NCI-H446 (cell line): Measurements from ENCODE around the gene DNAJC22.
"Not testable (repeated sequence)": the region's sequence is repeated elsewhere in the genome, so short reads cannot be mapped to it uniquely, and the experiment has no call there.

Experiments
- DNase-seq, 2 experiments: peaks; one replicate each; lab custom pipeline; 2025; lab: John Stamatoyannopoulos, UW

DNAJC22 gene

DNA sequence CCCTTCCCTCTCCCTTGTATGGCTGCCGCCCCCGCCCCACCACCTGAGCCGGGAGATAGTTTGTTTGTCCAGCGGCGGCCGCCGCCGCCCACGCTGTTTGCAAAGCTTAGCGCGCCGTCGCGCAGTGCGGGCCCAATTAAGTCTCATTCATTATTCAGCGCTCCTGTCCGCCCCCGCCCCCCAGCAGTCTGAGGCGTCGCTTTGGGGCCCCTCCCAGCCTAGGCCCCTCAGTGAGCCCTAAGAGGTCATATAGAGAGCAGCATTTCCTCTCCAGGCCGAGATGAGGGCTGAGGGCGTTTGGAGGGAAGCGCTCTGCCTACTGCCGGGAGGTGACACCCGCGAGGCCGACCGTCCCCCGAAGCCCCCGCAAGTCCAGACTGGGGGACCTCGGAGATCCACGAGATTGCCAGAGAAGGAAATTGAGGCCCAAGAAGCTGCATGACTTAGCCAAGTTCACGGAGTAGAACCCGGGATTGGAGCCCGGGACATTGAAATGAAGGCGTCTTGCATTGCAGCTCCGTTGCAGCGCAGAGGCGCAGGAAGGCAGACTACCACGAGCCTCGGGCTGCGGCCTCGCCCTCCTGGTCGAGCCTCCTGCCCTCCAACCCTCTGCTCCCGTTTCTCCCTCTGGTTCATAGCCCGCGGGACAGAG lies at the start of gene DNAJC22:
Gene DNAJC22, plus strand, starts transcription at position 230 of the 652 bp plus-strand sequence. CDS start 1,985 bp downstream, outside the sequence.
- DNase-seq = no peak

- no peak for DNase-seq
Measured at GRCh38 chr12:49297695-49298060, 49.0 kb upstream of the DNAJC22 start.

- DNase-seq = no peak
Measured at GRCh38 chr12:49298160-49298559, 48.5 kb upstream of the DNAJC22 start.

DNA sequence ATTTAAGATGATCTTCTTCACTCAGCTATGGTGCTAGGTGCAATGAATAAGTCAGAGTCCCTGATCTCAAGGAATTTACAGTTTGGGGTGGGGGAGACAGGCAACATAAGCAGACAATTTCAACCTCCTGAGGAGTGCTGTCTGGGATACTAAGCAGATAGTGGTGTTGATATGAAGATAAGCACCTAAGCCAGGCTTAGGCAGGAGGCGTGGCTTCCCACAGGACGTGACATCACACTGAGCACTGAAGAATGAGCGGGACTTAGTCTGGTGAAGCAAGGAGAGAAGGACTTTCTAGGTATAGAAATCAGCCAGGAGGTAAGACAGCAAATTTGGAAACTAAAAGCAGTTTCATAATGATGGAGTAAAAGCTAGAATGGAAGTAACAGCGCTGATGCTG lies 44.9 kb upstream of the DNAJC22 start:
- DNase-seq = no peak

DNA sequence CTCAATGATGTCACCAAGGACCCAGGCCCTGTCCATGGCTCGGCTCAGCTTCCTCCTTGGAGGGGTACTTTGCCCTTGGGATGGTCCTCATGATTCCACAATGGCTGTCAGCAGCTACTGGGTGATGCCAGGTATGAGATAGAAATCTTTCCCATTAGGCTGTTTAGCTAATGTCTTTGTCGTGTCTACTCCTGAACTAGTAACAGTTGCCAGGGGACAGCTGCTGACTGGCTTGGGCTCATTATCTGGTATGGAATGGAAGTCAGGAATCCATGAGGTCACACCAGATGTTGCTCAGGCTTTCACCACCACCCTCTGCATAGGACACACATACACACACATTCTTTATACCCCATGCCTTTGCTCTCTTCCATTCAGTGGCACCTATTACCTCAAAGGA lies 42.5 kb upstream of the DNAJC22 start:
- DNase-seq = no peak

DNA sequence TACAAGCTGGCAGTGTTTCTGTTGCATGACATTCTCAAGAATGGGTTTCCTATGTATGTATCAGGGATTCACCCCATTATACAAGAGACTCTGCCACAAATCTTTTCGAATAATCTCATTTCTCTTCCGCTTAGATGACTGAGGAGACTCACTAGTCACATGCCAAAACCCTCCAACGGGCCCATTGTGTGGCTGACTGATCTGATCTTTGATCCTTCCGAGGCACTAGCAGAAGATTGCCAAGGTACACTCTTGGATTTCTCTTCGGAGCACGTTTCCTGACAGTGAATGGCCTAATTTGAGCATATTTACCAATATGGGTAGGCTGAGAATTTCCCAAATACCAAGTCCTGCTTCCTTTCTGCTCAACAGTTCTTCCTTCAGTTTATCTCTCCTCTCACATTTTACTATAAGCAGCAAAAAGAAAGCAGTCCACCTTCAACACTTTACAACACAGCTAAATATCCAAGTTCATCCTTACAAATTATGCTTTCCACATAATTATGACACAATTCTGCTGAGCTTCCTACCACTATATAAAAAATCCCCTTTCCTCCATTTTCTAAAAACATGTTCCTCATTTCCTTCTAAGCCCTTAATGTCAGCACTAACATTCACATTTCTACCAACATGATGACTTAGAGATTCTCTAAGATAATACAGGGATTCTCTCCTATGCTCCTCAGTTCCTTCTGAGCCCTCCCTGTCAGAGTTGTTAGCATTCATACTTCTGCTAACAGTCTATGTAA lies 40.8 kb upstream of the DNAJC22 start:
- no peak for DNase-seq

GRCh38 chr12:49309386-49309785 lies 37.3 kb upstream of the DNAJC22 start:
- DNase-seq = no peak

DNA sequence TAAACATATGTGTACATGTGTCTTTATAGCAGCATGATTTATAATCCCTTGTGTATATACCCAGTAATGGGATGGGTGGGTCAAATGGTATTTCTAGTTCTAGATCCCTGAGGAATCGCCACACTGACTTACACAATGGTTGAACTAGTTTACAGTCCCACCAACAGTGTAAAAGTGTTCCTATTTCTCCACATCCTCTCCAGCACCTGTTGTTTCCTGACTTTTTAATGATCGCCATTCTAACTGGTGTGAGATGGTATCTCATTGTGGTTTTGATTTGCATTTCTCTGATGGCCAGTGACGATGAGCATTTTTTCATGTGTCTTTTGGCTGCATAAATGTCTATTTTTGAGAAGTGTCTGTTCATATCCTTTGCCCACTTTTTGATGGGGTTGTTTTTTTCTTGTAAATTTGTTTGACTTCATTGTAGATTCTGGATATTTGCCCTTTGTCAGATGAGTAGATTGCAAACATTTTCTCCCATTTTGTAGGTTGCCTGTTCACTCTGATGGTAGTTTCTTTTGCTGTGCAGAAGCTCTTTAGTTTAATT lies 36.2 kb upstream of the DNAJC22 start:
- not testable (repeated sequence) for DNase-seq

DNA sequence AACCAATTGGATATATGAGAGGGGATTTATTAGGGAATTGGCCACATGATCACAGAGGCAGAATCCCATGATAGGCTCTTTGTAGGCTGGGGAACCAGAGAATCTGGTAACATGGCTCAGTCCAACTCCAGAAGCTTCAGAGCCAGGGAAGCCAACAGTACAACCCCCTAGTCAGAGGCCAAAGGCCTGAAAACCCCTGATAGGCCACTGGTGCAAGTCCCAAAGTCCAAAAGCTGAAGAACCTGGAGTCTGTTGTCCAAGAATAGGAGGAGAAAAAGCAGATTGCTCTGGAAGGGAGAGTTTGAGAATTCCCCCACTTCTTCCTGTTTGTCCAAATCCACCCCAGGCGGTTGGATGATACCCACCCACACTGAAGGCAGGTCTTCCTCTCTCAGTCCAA lies 31.9 kb upstream of the DNAJC22 start:
- DNase-seq = no peak

DNA sequence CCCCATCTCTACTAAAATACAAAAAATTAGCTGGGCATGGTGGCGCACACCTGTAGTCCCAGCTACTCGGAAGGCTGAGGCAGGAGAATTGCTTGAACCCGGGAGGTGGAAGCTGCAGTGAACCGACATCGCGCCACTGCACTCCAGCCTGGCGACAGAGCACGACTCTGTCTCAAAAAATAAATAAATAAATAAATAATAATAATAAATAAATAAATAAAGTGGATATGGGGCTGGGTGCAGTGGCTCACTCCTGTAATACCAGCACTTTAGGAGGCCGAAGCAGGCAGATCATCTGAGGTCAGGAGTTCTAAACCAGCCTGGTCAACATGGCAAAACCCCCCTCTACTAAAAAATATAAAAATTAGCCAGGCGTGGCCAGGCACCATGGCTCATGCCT lies 29.6 kb upstream of the DNAJC22 start:
- not testable (repeated sequence) for DNase-seq

DNA sequence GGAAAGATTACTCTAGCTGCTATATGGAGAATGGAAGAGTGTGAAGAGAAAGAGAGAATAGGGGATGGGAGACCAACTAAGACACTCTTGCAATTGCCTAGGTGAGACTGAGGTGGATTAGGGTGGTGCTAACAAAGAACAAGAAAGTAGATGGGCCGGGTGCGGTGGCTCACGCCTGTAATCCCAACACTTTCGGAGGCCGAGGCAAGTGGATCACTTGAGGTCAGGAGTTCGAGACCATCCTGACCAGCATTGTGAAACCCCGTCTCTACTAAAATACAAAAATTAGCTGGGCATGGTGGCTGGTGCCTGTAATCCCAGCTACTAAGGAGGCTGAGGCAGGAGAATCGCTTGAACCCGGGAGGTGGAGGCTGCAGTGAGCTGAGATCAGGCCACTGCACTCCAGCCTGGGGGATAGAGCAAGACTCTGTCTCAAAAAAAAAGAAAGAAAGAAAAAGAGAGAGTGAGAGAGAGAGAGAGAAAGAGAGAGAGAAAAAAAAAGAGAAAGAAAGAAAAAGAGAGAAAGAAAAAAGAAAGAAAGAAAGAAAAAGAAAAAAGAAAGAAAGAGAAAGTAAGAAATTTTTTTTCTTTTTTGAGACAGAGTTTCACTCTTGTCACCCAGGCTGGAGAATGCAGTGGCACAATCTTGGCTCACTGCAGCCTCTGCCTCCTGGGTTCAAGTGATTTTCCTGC lies 26.1 kb upstream of the DNAJC22 start:
- DNase-seq = not testable (repeated sequence)

DNA sequence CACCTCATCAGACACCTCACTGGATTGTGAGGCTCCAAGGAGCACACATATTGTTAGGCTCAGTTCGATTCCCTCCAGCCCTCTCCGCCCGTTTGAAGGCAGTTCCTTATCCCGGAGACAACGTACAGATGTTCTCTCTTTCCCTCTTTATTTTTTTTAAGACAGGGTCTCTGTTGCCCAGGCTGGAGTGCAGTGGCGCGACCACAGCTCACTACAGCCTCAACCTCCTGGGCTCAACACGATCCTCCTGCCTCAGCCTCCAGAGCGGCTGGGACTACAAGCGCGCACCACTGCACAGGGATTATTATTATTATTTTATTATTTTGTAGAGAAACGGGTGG lies 24.4 kb upstream of the DNAJC22 start:
- no peak for DNase-seq

DNA sequence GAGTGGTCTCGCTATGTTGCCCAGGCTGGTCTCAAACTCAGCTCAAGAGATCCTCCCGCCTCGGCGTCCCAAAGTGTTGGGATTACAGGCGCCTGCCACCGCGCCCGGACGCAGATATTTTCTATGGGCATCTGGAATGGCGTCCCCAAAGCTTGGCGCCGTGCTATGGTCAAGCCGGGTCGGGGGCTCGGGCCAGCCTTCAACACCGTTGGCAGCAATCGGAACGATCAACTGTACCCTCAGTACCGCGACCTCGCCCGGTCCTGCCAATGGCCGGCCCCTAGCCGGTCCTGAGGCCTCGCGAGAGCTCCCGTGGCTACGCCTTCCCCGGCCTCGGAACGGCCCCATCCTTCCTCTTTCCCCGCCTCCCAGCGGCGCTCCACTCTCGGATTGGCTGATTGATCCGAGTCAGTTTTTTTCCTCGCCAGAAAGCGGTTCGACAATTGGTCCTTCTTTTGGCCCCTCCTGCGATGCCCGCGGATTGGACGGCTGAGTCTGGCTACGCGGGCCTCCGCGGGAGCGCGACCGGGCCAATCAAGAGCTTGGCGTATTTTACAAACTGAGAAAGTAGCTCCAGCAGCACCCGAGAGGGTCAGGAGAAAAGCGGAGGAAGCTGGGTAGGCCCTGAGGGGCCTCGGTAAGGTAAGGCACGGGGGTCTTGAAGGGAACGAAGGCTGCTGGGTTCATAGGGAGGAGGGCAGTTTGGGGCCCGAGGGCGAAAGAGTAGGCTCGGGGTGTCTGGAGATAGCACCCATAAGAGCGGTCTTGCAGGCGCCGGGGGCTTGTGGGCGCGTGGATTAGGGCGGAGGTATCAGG lies 23.8 kb upstream of the DNAJC22 start, which contains the start of gene TROAP:
Gene TROAP, plus strand, starts transcription at position 548 of the 816 bp plus-strand sequence. CDS start 354 bp downstream, outside the sequence.
- DNase-seq = peak; percentile 95 to 99

- DNase-seq = no peak
Measured at GRCh38 chr12:49323524-49324097, 23.1 kb upstream of the DNAJC22 start.

DNA sequence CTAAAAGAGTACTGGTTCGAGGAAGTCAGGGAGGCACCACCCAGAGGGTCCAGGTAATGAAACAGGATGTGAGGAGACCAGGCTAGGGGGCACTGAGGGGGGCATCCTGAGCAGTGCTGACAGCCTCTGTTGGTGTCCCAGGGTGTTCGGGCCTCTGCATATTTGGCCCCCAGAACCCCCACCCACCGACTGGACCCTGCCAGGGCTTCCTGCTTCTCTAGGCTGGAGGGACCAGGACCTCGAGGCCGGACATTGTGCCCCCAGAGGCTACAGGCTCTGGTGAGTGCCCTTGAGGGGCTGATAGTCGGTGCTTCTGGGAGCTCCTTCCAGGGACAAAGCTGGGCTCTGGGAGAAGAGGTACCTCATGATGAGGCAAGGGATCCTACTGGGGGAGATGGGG lies 21.1 kb upstream of the DNAJC22 start:
- DNase-seq = no peak

DNA sequence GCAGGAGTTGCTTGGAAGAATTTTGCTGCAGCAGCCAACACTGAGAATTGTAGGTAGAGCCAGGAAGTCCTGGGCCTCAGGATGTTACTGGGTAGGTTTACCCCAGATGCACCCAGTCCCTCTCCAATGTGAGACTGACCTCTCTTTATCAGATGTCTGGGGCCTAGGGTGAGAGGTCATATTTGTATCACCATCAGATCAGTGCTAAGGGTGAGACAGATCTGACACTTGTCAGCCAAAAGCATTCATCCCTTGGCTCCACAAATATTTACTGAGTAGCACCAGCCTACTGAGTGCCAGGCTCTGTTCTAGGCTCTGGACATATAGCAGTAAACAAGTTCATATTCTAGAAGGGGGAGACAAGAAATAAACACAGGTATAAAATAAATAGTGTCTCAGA lies 19.3 kb upstream of the DNAJC22 start:
- no peak for DNase-seq

- DNase-seq = no peak
Measured at GRCh38 chr12:49327887-49328286, 18.8 kb upstream of the DNAJC22 start.

GRCh38 chr12:49328816-49329215 lies 17.9 kb upstream of the DNAJC22 start:
- no peak for DNase-seq

- DNase-seq = no peak
Measured at GRCh38 chr12:49330032-49330619, 16.6 kb upstream of the DNAJC22 start.

GRCh38 chr12:49330631-49331379 lies 15.9 kb upstream of the DNAJC22 start:
- no peak for DNase-seq
